Hepatocyte (in vitro differentiated cells): Measurements from ENCODE around the gene OR6B3. TPM values are rescaled to one million over a fixed set of nuclear protein-coding genes. Genes with fewer than 3 reads are reported as not detected.

Experiments
- DNase-seq: peaks from one replicate; pipeline ENCODE4 v3.0.0-alpha.2; 2016; ENCODE audit warnings: low spot score
- H2AFZ ChIP-seq: fragments of 200-600 bp; sonication (generic); 2 replicates; pipeline ENCODE4 v1.6.0; 2016; ENCODE audit warnings: antibody characterized with exemption, mild to moderate bottlenecking
- H3K27ac ChIP-seq: fragments of 200-600 bp; sonication (generic); 2 replicates; pipeline ENCODE4 v1.5.1; 2016; ENCODE audit warnings: mild to moderate bottlenecking
- H3K27me3 ChIP-seq: fragments of 200-600 bp; sonication (generic); 2 replicates; pipeline ENCODE4 v1.6.1; 2016
- H3K36me3 ChIP-seq: fragments of 200-600 bp; sonication (generic); replicated peaks from 2 replicates; pipeline ENCODE4 v1.5.1; 2016; ENCODE audit warnings: low read depth; ENCODE audit not compliant: insufficient read depth
- H3K4me1 ChIP-seq: fragments of 200-600 bp; sonication (generic); 2 replicates; pipeline ENCODE4 v1.5.1; 2016; ENCODE audit warnings: mild to moderate bottlenecking, moderate library complexity; ENCODE audit not compliant: insufficient read depth
- H3K4me2 ChIP-seq: fragments of 200-600 bp; sonication (generic); 2 replicates; pipeline ENCODE4 v1.6.0; 2016
- H3K4me3 ChIP-seq: fragments of 200-600 bp; sonication (generic); 2 replicates; pipeline ENCODE4 v1.5.1; 2016; ENCODE audit warnings: mild to moderate bottlenecking
- H3K79me2 ChIP-seq: fragments of 200-600 bp; sonication (generic); 2 replicates; pipeline ENCODE4 v1.6.0; 2017; ENCODE audit warnings: mild to moderate bottlenecking
- H3K9me2 ChIP-seq: fragments of 200-600 bp; sonication (generic); replicated peaks from 2 replicates; pipeline ENCODE4 v1.6.0; 2017; ENCODE audit warnings: mild to moderate bottlenecking; ENCODE audit not compliant: insufficient read depth
- H3K9me3 ChIP-seq: fragments of 200-600 bp; sonication (generic); 2 replicates; pipeline ENCODE4 v1.5.1; 2016; ENCODE audit warnings: low read depth, mild to moderate bottlenecking
- H4K20me1 ChIP-seq: fragments of 200-600 bp; sonication (generic); 2 replicates; pipeline ENCODE4 v1.6.0; 2016; ENCODE audit warnings: mild to moderate bottlenecking; ENCODE audit not compliant: insufficient read depth, poor library complexity, severe bottlenecking
- EZH2 ChIP-seq: fragments of 200-600 bp; sonication (generic); IDR thresholded peaks from 2 replicates; pipeline ENCODE4 v1.6.1; 2016; ENCODE audit warnings: antibody characterized with exemption, mild to moderate bottlenecking, borderline replicate concordance
- EZH2phosphoT487 ChIP-seq: fragments of 200-600 bp; sonication (generic); IDR thresholded peaks from one replicate; pipeline ENCODE4 v1.6.1; 2018; ENCODE audit warnings: antibody characterized with exemption, mild to moderate bottlenecking, low read depth, moderate library complexity; ENCODE audit not compliant: unreplicated experiment, severe bottlenecking
- WGBS: methylation state at CpG from one replicate; pipeline ENCODE4 v1.1.6; 2016; ENCODE audit warnings: low lambda C conversion rate; ENCODE audit errors: missing lambda C conversion rate; 5-methylcytosine and 5-hydroxymethylcytosine counted together
- polyA plus RNA-seq: library from polyadenylated mRNA; unstranded; fragments of >200 nt; fragmentation: Nextera tagmentation; extraction: Ambion mirVana; gene quantifications from 2 replicates; pipeline ENCODE4 v1.2.1, GENCODE V29; 2016
- total RNA-seq: library from RNA; depleted of rRNA; stranded (reverse); fragments of >200 nt; gene quantifications from 2 replicates; pipeline ENCODE4 v1.2.3, GENCODE V29; 2014
- TF ChIP-seq, protein P1 (sequence below): fragments of 200-600 bp; sonication (generic); IDR thresholded peaks from 2 replicates; pipeline ENCODE4 v1.5.1; 2016; ENCODE audit warnings: antibody characterized with exemption, mild to moderate bottlenecking; ENCODE audit not compliant: poor library complexity

The OR6B3 gene
- total and polyA plus RNA-seq, 2 experiments from 2014 or later, result not detected

DNA sequence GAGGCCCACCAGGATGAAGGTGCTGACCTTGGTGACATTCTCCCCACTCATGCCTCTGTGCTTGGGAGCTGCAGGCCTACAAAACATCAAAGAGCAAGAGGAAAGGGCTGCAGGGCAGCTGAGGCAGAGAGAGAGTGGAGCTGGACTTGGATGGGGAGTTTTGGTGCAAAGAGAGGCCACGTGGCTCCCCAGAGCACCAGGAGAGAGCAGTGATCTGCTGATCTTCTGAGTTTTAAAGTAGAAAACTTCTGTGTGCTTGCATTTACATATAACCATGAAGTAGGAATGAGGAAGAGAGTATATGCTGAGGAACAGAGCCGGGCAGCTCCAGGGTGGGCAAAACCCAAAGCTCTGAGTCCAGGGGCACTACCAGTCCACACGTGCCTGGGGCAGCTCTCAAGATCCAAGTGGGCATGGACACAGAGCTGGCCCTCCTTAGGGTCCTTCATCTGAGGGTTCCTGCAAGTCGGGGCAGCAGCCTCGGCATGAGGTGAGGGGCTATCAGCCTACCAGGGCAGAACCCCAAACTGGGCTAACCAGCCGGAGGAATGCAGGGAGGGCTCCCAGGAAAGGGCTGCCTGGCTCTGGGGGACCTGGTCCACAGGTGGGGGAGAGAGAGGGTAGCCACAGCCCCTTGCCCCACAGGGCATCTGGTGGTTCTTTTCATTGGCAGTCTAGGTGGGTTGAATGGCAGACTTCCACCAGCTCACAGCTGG is 22.8 kb downstream of the OR6B3 start, which contains the start of gene OR6B2:
Gene OR6B2, minus strand, starts transcription at position 51 of the 716 bp plus-strand sequence. Its CDS starts 0 bp downstream, at position 51.
- Histone ChIP-seq H3K79me2 (no peaks in the 10 kb centered on the region), H3K27ac (no peak within 1 kb of the TSS), H3K9me3 (no peaks in the 10 kb centered on the region), H2AFZ (no peak within 1 kb of the TSS), H4K20me1 (no peaks in the 10 kb centered on the region), H3K9me2 (no peaks in the 10 kb centered on the region), H3K27me3 (peaks cover 33% of the 10 kb centered on the region), H3K4me3 (no peak within 1 kb of the TSS), H3K36me3 (no peaks in the 10 kb centered on the region), H3K4me2 (no peak within 1 kb of the TSS), H3K4me1 (no peaks in the 10 kb centered on the region)
- DNase-seq, result no peak
- TF ChIP-seq EZH2, result no peak
- no peak for TF ChIP-seq EZH2phosphoT487
- TF ChIP-seq, protein P1, sequence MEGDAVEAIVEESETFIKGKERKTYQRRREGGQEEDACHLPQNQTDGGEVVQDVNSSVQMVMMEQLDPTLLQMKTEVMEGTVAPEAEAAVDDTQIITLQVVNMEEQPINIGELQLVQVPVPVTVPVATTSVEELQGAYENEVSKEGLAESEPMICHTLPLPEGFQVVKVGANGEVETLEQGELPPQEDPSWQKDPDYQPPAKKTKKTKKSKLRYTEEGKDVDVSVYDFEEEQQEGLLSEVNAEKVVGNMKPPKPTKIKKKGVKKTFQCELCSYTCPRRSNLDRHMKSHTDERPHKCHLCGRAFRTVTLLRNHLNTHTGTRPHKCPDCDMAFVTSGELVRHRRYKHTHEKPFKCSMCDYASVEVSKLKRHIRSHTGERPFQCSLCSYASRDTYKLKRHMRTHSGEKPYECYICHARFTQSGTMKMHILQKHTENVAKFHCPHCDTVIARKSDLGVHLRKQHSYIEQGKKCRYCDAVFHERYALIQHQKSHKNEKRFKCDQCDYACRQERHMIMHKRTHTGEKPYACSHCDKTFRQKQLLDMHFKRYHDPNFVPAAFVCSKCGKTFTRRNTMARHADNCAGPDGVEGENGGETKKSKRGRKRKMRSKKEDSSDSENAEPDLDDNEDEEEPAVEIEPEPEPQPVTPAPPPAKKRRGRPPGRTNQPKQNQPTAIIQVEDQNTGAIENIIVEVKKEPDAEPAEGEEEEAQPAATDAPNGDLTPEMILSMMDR, result no peak
- 75% methylated on average over 6 of the region's 6 CpGs for WGBS

DNA sequence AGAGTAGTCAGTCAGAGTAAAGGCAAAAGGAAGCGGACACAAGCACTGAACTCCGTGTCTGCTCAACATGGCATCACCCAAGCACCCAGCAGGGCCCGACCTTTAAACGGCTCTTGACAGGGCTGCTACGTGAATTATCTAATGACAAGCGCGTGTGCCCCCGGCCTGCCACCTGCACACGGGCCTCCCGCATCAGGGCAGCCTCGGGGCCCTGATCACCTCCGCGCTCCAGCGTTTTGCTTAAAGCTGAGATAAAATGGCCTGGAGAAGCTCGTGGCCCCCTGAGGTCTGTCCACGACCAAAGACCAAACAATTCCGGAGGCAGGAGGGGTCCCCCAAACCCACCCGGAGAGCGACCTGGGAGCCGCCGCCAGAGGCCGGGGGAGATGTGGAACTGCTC is 28.6 kb downstream of the OR6B3 start:
- Histone ChIP-seq H3K9me2 (no peaks in the 10 kb centered on the region), H3K79me2 (peaks cover 42% of the 10 kb centered on the region)
- under 1% methylated on average over 19 of the region's 22 CpGs for WGBS

DNA sequence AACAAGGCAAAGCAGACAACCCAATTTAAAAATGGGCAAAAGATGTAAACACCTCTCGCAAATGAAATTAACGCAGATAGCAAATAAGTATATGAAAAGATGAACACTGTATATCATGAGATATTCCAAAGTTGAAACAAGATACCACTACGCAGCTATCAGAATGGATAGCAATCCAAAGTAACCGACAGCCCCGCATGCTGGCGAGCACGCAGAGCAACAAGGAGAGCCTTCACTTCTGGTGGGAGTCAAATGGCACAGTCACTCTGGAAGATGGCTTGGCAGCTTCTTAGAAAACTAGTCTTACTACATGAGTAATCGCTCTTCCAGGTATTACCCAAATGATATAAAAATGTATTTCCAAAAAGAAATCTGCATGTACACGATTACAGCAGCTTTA is 29.5 kb downstream of the OR6B3 start:
- Histone ChIP-seq H3K27ac (no peak overlapping the region), H3K4me3 (no peak overlapping the region), H3K4me2 (peak overlapping the region; percentile 90), H2AFZ (no peak overlapping the region), H3K9me3 (no peaks in the 10 kb centered on the region), H3K27me3 (no peaks in the 10 kb centered on the region), H3K4me1 (peaks cover 13% of the 10 kb centered on the region), H3K9me2 (no peaks in the 10 kb centered on the region), H3K79me2 (peaks cover 42% of the 10 kb centered on the region), H4K20me1 (peaks cover 24% of the 10 kb centered on the region), H3K36me3 (no peaks in the 10 kb centered on the region)
- DNase-seq, result no peak
- 81% methylated on average over 9 of the region's 9 CpGs for WGBS
- TF ChIP-seq, protein P1, result no peak
- TF ChIP-seq EZH2phosphoT487 (no peak), EZH2 (no peak)

More for the DNA sequence above, 28.6 kb downstream of the OR6B3 start:
- no peaks in the 10 kb centered on the region for H3K36me3 ChIP-seq
- peak overlapping the region; percentile 97 for H3K27ac ChIP-seq
- peak; percentile 50 for DNase-seq
- peak overlapping the region; percentile 90 for H3K4me2 ChIP-seq
- no peaks in the 10 kb centered on the region for H3K27me3 ChIP-seq
- H4K20me1 ChIP-seq, result peaks cover 24% of the 10 kb centered on the region
- H3K4me3 ChIP-seq, result peak overlapping the region; percentile 90
- peak overlapping the region; percentile 76 for H2AFZ ChIP-seq
- no peaks in the 10 kb centered on the region for H3K9me3 ChIP-seq
- TF ChIP-seq EZH2, result no peak
- TF ChIP-seq, protein P1, result no peak
- TF ChIP-seq EZH2phosphoT487, result no peak
- H3K4me1 ChIP-seq, result peaks cover 13% of the 10 kb centered on the region
